OCI-LY7 (cell line): ENCODE measurements around the gene NR2F2. TPM values are rescaled to one million over a fixed set of nuclear protein-coding genes. Genes with fewer than 3 reads are reported as not detected.

Experiments used
- BruUV-seq: library from RNA; stranded (reverse); fragments of 400-500 nt; replicated peaks from 2 replicates; lab custom pipeline; 2021; lab: Mats Ljungman, UMichigan
- CTCF ChIA-PET: fragments of 300-600 bp; sonication (Branson Sonifier 250); formaldehyde crosslinking; loops from one replicate; lab custom pipeline; 2022; ENCODE audit warnings: antibody characterized with exemption; ENCODE audit not compliant: unreplicated experiment; lab: Charles Lee
- POLR2A ChIA-PET: fragments of 300-600 bp; sonication (Branson Sonifier 250); formaldehyde crosslinking; loops from one replicate; lab custom pipeline; 2022; ENCODE audit warnings: antibody characterized with exemption; lab: Charles Lee
- DNase-seq: peaks from one replicate; pipeline ENCODE4 v3.0.0-alpha.2; 2015; ENCODE audit warnings: low spot score
- H2AFZ ChIP-seq: fragments of 200-600 bp; sonication (generic), shearing (Covaris generic); 2 replicates; pipeline ENCODE4 v1.6.1; 2014; ENCODE audit warnings: mild to moderate bottlenecking, antibody characterized with exemption, low read length, moderate library complexity
- H3K27ac ChIP-seq: fragments of 200-600 bp; sonication (generic); 2 replicates; pipeline ENCODE4 v1.5.1; 2014; ENCODE audit warnings: mixed run types, low read depth, mild to moderate bottlenecking, moderate library complexity, low read length, inconsistent platforms; ENCODE audit not compliant: poor library complexity, severe bottlenecking
- H3K36me3 ChIP-seq: fragments of 200-600 bp; sonication (generic); 2 replicates; pipeline ENCODE4 v1.6.1; 2014; ENCODE audit warnings: mild to moderate bottlenecking, antibody characterized with exemption, low read length, moderate library complexity, mixed read lengths; ENCODE audit not compliant: insufficient read depth
- H3K4me1 ChIP-seq: fragments of 200-600 bp; sonication (generic); 2 replicates; pipeline ENCODE4 v1.5.1; 2014; ENCODE audit warnings: mild to moderate bottlenecking, low read length; ENCODE audit not compliant: insufficient read depth, poor library complexity, severe bottlenecking
- H3K4me2 ChIP-seq: fragments of 200-600 bp; sonication (generic); 2 replicates; pipeline ENCODE4 v1.6.1; 2014; ENCODE audit warnings: mild to moderate bottlenecking, low read length
- H3K4me3 ChIP-seq: fragments of 200-600 bp; sonication (generic); 2 replicates; pipeline ENCODE4 v1.5.1; 2014; ENCODE audit warnings: mild to moderate bottlenecking, low read depth, low read length; ENCODE audit not compliant: poor library complexity, severe bottlenecking
- H3K79me2 ChIP-seq: fragments of 200-600 bp; sonication (generic); 2 replicates; pipeline ENCODE4 v1.6.1; 2016; ENCODE audit warnings: low read depth, mild to moderate bottlenecking, low read length, moderate library complexity, mixed read lengths; ENCODE audit not compliant: insufficient read depth
- H3K9me2 ChIP-seq: fragments of 200-600 bp; sonication (generic); 2 replicates; pipeline ENCODE4 v1.6.1; 2016; ENCODE audit warnings: mild to moderate bottlenecking, low read length, mixed read lengths; ENCODE audit not compliant: insufficient read depth
- H3K9me3 ChIP-seq: fragments of 200-600 bp; sonication (generic); 2 replicates; pipeline ENCODE4 v1.6.1; 2014; ENCODE audit warnings: mild to moderate bottlenecking, mixed run types, low read length, mixed read lengths
- H4K20me1 ChIP-seq: fragments of 200-600 bp; sonication (generic); 2 replicates; pipeline ENCODE4 v1.6.1; 2014; ENCODE audit warnings: mild to moderate bottlenecking, antibody characterized with exemption, low read length, moderate library complexity, mixed read lengths; ENCODE audit not compliant: insufficient read depth
- CTCF ChIP-seq: fragments of 200-600 bp; sonication (generic); conservative IDR thresholded peaks from 2 replicates; pipeline ENCODE4 v1.5.1; 2014; ENCODE audit warnings: mild to moderate bottlenecking, antibody characterized with exemption, low read length, moderate library complexity, mixed read lengths
- EZH2phosphoT487 ChIP-seq: fragments of 200-600 bp; sonication (generic); IDR thresholded peaks from 2 replicates; pipeline ENCODE4 v1.6.1; 2018; ENCODE audit warnings: low read depth, borderline replicate concordance, mild to moderate bottlenecking, mixed run types, antibody characterized with exemption, low read length, moderate library complexity, mixed read lengths
- intact Hi-C: fragments of 100-400 bp; cut with micrococcal nuclease; formaldehyde crosslinking; loops from one replicate; pipeline ENCODE4 v1.10.0; 2022; ENCODE audit not compliant: unreplicated experiment
- total RNA-seq, 2 experiments: library from RNA; depleted of rRNA in 1 of 2; stranded (reverse); fragments of >200 nt in 1 of 2; shearing (Covaris generic) in 1 of 2; gene quantifications; 2 replicates each; pipeline ENCODE4 v1.2.3, GENCODE V29; 2014 to 2022

The NR2F2 gene
- total RNA-seq, 2 experiments from 2014 or later = not detected

- POLR2A ChIA-PET = no interaction called here
- Histone ChIP-seq H3K4me2 (no peak overlapping the region), H3K36me3 (no peaks in the 10 kb centered on the region), H3K4me1 (no peaks in the 10 kb centered on the region), H3K9me2 (no peaks in the 10 kb centered on the region), H4K20me1 (no peaks in the 10 kb centered on the region), H2AFZ (no peak overlapping the region), H3K27ac (no peak overlapping the region), H3K79me2 (no peaks in the 10 kb centered on the region), H3K9me3 (no peaks in the 10 kb centered on the region), H3K4me3 (no peak overlapping the region)
- BruUV-seq = no TSS peak
- DNase-seq = no peak
- no peak for TF ChIP-seq CTCF
- no peak for TF ChIP-seq EZH2phosphoT487
- intact Hi-C loops = no loop called here
- CTCF ChIA-PET = no interaction called here
Measured at GRCh38 chr15:96333131-96334016, 2.9 kb downstream of the NR2F2 start.

- H2AFZ ChIP-seq = no peak overlapping the region
- H3K4me3 ChIP-seq = no peak overlapping the region
- no peak overlapping the region for H3K27ac ChIP-seq
- CTCF ChIA-PET = no interaction called here
- no peaks in the 10 kb centered on the region for H3K36me3 ChIP-seq
- H3K79me2 ChIP-seq = no peaks in the 10 kb centered on the region
- H3K4me1 ChIP-seq = no peaks in the 10 kb centered on the region
- H4K20me1 ChIP-seq = no peaks in the 10 kb centered on the region
- intact Hi-C loops = no loop called here
- no peak overlapping the region for H3K4me2 ChIP-seq
- no peak for DNase-seq
- no peaks in the 10 kb centered on the region for H3K9me3 ChIP-seq
- no peak for TF ChIP-seq EZH2phosphoT487
- POLR2A ChIA-PET = no interaction called here
- no TSS peak for BruUV-seq
- H3K9me2 ChIP-seq = no peaks in the 10 kb centered on the region
Measured at GRCh38 chr15:96334017-96334704, 3.7 kb downstream of the NR2F2 start.

- no TSS peak for BruUV-seq
- intact Hi-C loops = no loop called here
- no peaks in the 10 kb centered on the region for H3K36me3 ChIP-seq
- no peak overlapping the region for H3K4me3 ChIP-seq
- no peaks in the 10 kb centered on the region for H3K4me1 ChIP-seq
- no peaks in the 10 kb centered on the region for H3K9me2 ChIP-seq
- POLR2A ChIA-PET = no interaction called here
- no peak for TF ChIP-seq EZH2phosphoT487
- no peak for TF ChIP-seq CTCF
- H2AFZ ChIP-seq = no peak overlapping the region
- no peaks in the 10 kb centered on the region for H3K9me3 ChIP-seq
- H3K4me2 ChIP-seq = no peak overlapping the region
- DNase-seq = no peak
- CTCF ChIA-PET = no interaction called here
- no peaks in the 10 kb centered on the region for H3K79me2 ChIP-seq
- no peak overlapping the region for H3K27ac ChIP-seq
- H4K20me1 ChIP-seq = no peaks in the 10 kb centered on the region
Measured at GRCh38 chr15:96334705-96335410, 4.4 kb downstream of the NR2F2 start.
